H9 (cell line): ENCODE data around the gene MRPL28. TPM values are rescaled to one million over a fixed set of nuclear protein-coding genes. Genes with fewer than 3 reads are reported as not detected.
"Not testable (repeated sequence)": the region's sequence is repeated elsewhere in the genome, so short reads cannot be mapped to it uniquely, and the experiment has no call there.

Source experiments
- DNase-seq: peaks from one replicate; pipeline ENCODE4 v3.0.0-alpha.2; 2017
- H2AFZ ChIP-seq: one replicate; pipeline ENCODE4 v1.6.1; 2013; ENCODE audit warnings: mild to moderate bottlenecking, low read length, control low read depth, moderate library complexity
- H2AK5ac ChIP-seq: 2 replicates; pipeline ENCODE4 v1.6.1; 2013; ENCODE audit warnings: low read length, control low read depth, mixed read lengths; ENCODE audit not compliant: insufficient read length
- H2BK120ac ChIP-seq: one replicate; pipeline ENCODE4 v1.6.1; 2013; ENCODE audit warnings: low read depth, mild to moderate bottlenecking, low read length, control low read depth, inconsistent platforms; ENCODE audit not compliant: poor library complexity, severe bottlenecking
- H2BK12ac ChIP-seq: 2 replicates; pipeline ENCODE4 v1.6.1; 2013; ENCODE audit warnings: low read length, control low read depth, mixed read lengths, low read depth; ENCODE audit not compliant: insufficient read length
- H2BK15ac ChIP-seq: 2 replicates; pipeline ENCODE4 v1.6.1; 2013; ENCODE audit warnings: low read depth, low read length, control low read depth
- H2BK20ac ChIP-seq: one replicate; pipeline ENCODE4 v1.6.1; 2013; ENCODE audit warnings: low read depth, mild to moderate bottlenecking, low read length, control low read depth, inconsistent platforms; ENCODE audit not compliant: poor library complexity, severe bottlenecking
- H2BK5ac ChIP-seq: 2 replicates; pipeline ENCODE4 v1.6.1; 2013; ENCODE audit warnings: low read length, control low read depth, mixed read lengths; ENCODE audit not compliant: insufficient read length
- H3K14ac ChIP-seq: 2 replicates; pipeline ENCODE4 v1.6.1; 2013; ENCODE audit warnings: low read length, control low read depth; ENCODE audit not compliant: insufficient read depth
- H3K18ac ChIP-seq: 2 replicates; pipeline ENCODE4 v1.6.1; 2013; ENCODE audit warnings: low read depth, mild to moderate bottlenecking, mixed read lengths, low read length, control low read depth; ENCODE audit not compliant: insufficient read length
- H3K23ac ChIP-seq: 2 replicates; pipeline ENCODE4 v1.6.1; 2013; ENCODE audit warnings: low read length, control low read depth, mixed read lengths, low read depth; ENCODE audit not compliant: insufficient read length
- H3K23me2 ChIP-seq: 2 replicates; pipeline ENCODE4 v1.6.1; 2013; ENCODE audit warnings: low read depth, mild to moderate bottlenecking, mixed read lengths, low read length, control low read depth; ENCODE audit not compliant: insufficient read length, poor library complexity, severe bottlenecking
- H3K27ac ChIP-seq: 2 replicates; pipeline ENCODE4 v1.5.1; 2013; ENCODE audit warnings: low read length, control low read depth, mixed read lengths, low read depth; ENCODE audit not compliant: insufficient read length
- H3K27me3 ChIP-seq: 2 replicates; pipeline ENCODE4 v1.6.1; 2013; ENCODE audit warnings: low read length, control low read depth, inconsistent platforms; ENCODE audit not compliant: insufficient read depth
- H3K4ac ChIP-seq: 2 replicates; pipeline ENCODE4 v1.6.1; 2013; ENCODE audit warnings: low read depth, mild to moderate bottlenecking, control low read depth, inconsistent platforms, low read length, moderate library complexity
- H3K4me1 ChIP-seq: 2 replicates; pipeline ENCODE4 v1.6.1; 2013; ENCODE audit warnings: low read length, control low read depth, inconsistent platforms; ENCODE audit not compliant: insufficient read depth
- H3K4me2 ChIP-seq: 2 replicates; pipeline ENCODE4 v1.6.1; 2013; ENCODE audit warnings: low read length, control low read depth, mixed read lengths; ENCODE audit not compliant: insufficient read length, insufficient read depth
- H3K56ac ChIP-seq: 2 replicates; pipeline ENCODE4 v1.6.1; 2013; ENCODE audit warnings: low read depth, mild to moderate bottlenecking, mixed read lengths, low read length, control low read depth; ENCODE audit not compliant: insufficient read length
- H3K79me1 ChIP-seq: 2 replicates; pipeline ENCODE4 v1.6.1; 2013; ENCODE audit warnings: low read depth, mild to moderate bottlenecking, moderate library complexity, low read length, control low read depth, inconsistent platforms; ENCODE audit not compliant: insufficient read depth, poor library complexity, severe bottlenecking
- H3K79me2 ChIP-seq: 2 replicates; pipeline ENCODE4 v1.6.1; 2013; ENCODE audit warnings: low read length, control low read depth, inconsistent platforms; ENCODE audit not compliant: insufficient read depth
- H3K9ac ChIP-seq: 2 replicates; pipeline ENCODE4 v1.6.1; 2013; ENCODE audit warnings: low read length, control low read depth, mixed read lengths; ENCODE audit not compliant: insufficient read length; ENCODE audit errors: extremely low read depth
- H3K9me3 ChIP-seq: one replicate; pipeline ENCODE4 v1.6.1; 2013; ENCODE audit warnings: low read depth, low read length, inconsistent platforms; ENCODE audit not compliant: control insufficient read depth
- H3T11ph ChIP-seq: one replicate; pipeline ENCODE4 v1.6.1; 2013; ENCODE audit warnings: mild to moderate bottlenecking, low read length, control low read depth, inconsistent platforms
- H4K20me1 ChIP-seq: one replicate; pipeline ENCODE4 v1.6.1; 2013; ENCODE audit not compliant: control insufficient read depth, insufficient read length, insufficient read depth
- H4K5ac ChIP-seq: 2 replicates; pipeline ENCODE4 v1.6.1; 2013; ENCODE audit warnings: low read depth, mild to moderate bottlenecking, mixed read lengths, low read length, control low read depth; ENCODE audit not compliant: insufficient read length
- H4K8ac ChIP-seq: replicated peaks from 2 replicates; pipeline ENCODE4 v1.6.1; 2013; ENCODE audit warnings: low read length, control low read depth, mixed read lengths, low read depth; ENCODE audit not compliant: insufficient read length
- H4K91ac ChIP-seq: 2 replicates; pipeline ENCODE4 v1.6.1; 2013; ENCODE audit warnings: low read depth, mild to moderate bottlenecking, moderate library complexity, mixed read lengths, low read length, control low read depth; ENCODE audit not compliant: insufficient read length
- H3K27ac Mint-ChIP-seq, 3 experiments: 2 replicates in 2 of 3; 3 replicates in 1 of 3; pipeline ENCODE4 v1.8.0; 2020 to 2021; ENCODE audit warnings: mixed read lengths in 3 of 3, mild to moderate bottlenecking in 1 of 3, moderate library complexity in 1 of 3
- H3K27me3 Mint-ChIP-seq: 2 replicates; pipeline ENCODE4 v1.8.0; 2021; ENCODE audit warnings: low read depth, mild to moderate bottlenecking, moderate library complexity, mixed read lengths
- H3K36me3 Mint-ChIP-seq, 3 experiments: 2 replicates in 2 of 3; 3 replicates in 1 of 3; pipeline ENCODE4 v1.8.0; 2020 to 2021; ENCODE audit warnings: low read depth in 3 of 3, mixed read lengths in 3 of 3; ENCODE audit not compliant: insufficient read depth in 1 of 3
- H3K4me1 Mint-ChIP-seq, 2 experiments: 2 replicates each; pipeline ENCODE4 v1.8.0; 2020; ENCODE audit warnings: mixed read lengths in 2 of 2
- H3K4me3 Mint-ChIP-seq, 2 experiments: 2 replicates in 1 of 2; 3 replicates in 1 of 2; pipeline ENCODE4 v1.8.0; 2020 to 2021; ENCODE audit warnings: mild to moderate bottlenecking in 2 of 2, mixed read lengths in 2 of 2, moderate library complexity in 1 of 2
- H3K9me3 Mint-ChIP-seq, 2 experiments: 2 replicates in 1 of 2; 3 replicates in 1 of 2; pipeline ENCODE4 v1.8.0; 2020; ENCODE audit warnings: mild to moderate bottlenecking in 2 of 2, mixed read lengths in 2 of 2, moderate library complexity in 1 of 2
- WGBS: extraction: QIAGEN DNeasy Blood & Tissue Kit; methylation state at CpG from one replicate; pipeline ENCODE4 v1.1.7; 2013; ENCODE audit warnings: missing lambda C conversion rate, low lambda C conversion rate, mixed read lengths; ENCODE audit not compliant: insufficient read length; ENCODE audit errors: extremely low coverage; 5-methylcytosine and 5-hydroxymethylcytosine counted together
- long read RNA-seq: library from polyadenylated mRNA; unstranded; transcript quantifications from one replicate; pipeline ENCODE4 v2.0.0, GENCODE V29; 2020
- total RNA-seq: library from RNA; stranded (reverse); gene quantifications from 2 replicates; pipeline ENCODE4 v1.2.1, GENCODE V29; 2021
- TF ChIP-seq, protein P1 (sequence below): fragments of 200-600 bp; sonication (generic); conservative IDR thresholded peaks from 3 replicates; pipeline ENCODE4 v1.8.0; 2021; ENCODE audit warnings: antibody characterized with exemption, mild to moderate bottlenecking

MRPL28 gene
- 154 TPM in 2 replicates for total RNA-seq
- long read RNA-seq, transcript MRPL28-204 (6 exons, 800 nt): minor isoform, 9 of 446 reads
- long read RNA-seq, transcript MRPL28-202 (6 exons, 865 nt): minor isoform, 29 of 446 reads
- long read RNA-seq, transcript MRPL28-208 (4 exons, 1,467 nt): minor isoform, 9 of 446 reads
- long read RNA-seq, transcript MRPL28-201 (6 exons, 1,098 nt): major isoform, 163 of 446 reads
- long read RNA-seq, partial matches to known transcripts: 129 of 446 reads
- long read RNA-seq, other reads (novel, unspliced or antisense): 103 of 446 reads

DNA sequence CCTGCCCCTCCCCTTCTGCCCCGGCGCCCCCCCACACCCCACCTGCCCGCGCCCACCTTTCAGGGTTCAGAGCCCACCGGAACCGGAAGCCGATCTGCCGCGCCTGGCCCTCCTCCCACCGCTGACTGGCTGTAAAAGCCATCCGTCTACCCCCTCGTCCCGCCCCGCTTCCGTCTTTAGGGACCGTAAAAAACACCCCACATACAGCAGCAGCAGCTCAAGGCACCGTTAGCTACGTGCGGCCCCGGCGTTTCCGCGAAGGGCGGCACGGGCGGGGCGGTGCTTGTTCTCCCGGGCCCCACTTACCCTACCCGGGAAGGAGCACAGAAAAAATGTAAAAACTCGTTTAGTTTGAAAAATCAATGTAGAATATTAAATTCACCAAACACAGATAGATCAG is at the start of gene MRPL28:
MRPL28 (minus strand) TSS at position 96 of the 400 bp plus-strand sequence. CDS start 320 bp downstream, outside the sequence.
- H3K9ac ChIP-seq: no peak within 1 kb of the TSS

DNA sequence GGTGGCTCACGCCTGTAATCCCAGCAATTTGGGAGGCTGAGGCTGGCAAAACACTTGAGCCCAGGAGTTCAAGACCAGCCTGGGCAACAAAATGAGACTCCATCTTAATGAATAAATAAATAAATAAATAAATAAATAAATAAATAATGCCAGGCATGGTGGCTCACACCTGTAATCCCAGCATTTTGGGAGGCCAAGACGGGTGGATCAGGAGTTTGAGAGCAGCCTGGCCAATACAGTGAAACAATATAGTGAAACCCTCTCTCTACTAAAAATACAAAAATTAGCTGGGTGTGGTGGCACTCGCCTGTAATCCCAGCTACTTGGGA is 44.8 kb upstream of the MRPL28 start:
- not testable (repeated sequence) for H3T11ph ChIP-seq, H2BK20ac ChIP-seq, H3K14ac ChIP-seq, H3K23ac ChIP-seq, H3K4ac ChIP-seq, H3K4me2 ChIP-seq, H3K56ac ChIP-seq, H4K5ac ChIP-seq, H2BK15ac ChIP-seq, H4K20me1 ChIP-seq, H3K23me2 ChIP-seq, H2BK5ac ChIP-seq, H3K4me1 ChIP-seq, H3K9me3 Mint-ChIP-seq, H3K27ac Mint-ChIP-seq, H2BK120ac ChIP-seq, H3K27me3 ChIP-seq, H3K79me1 ChIP-seq, H3K79me2 ChIP-seq, H4K91ac ChIP-seq, H3K27ac ChIP-seq, H3K4me3 Mint-ChIP-seq, H3K4me1 Mint-ChIP-seq, H3K9me3 ChIP-seq, H3K27me3 Mint-ChIP-seq, H4K8ac ChIP-seq, H3K36me3 Mint-ChIP-seq, H3K18ac ChIP-seq, H2AFZ ChIP-seq, H2BK12ac ChIP-seq, DNase-seq, H2AK5ac ChIP-seq, H3K9ac ChIP-seq
- no CpG with 5 or more reads among the region's 3 CpGs for WGBS

More for the DNA sequence above, at the start of gene MRPL28:
- no peak within 1 kb of the TSS; the same call in 1 of the 2 replicates for H3K14ac ChIP-seq
- no peak within 1 kb of the TSS for H3K23ac ChIP-seq
- no peaks in the 10 kb centered on the region for H3K27me3 ChIP-seq
- no peak within 1 kb of the TSS for H3K18ac ChIP-seq
- H3K9me3 Mint-ChIP-seq: no peaks in the 10 kb centered on the region
- H2AFZ ChIP-seq: no peak within 1 kb of the TSS
- H3K79me1 ChIP-seq: no peaks in the 10 kb centered on the region
- H2BK120ac ChIP-seq: no peak within 1 kb of the TSS
- no peak within 1 kb of the TSS for H3K4ac ChIP-seq
- no peak within 1 kb of the TSS for H2BK15ac ChIP-seq
- peak within 1 kb of the TSS; percentile 20 for H3K4me2 ChIP-seq
- peak within 1 kb of the TSS; percentile 76 to 87 for H3K4me3 Mint-ChIP-seq
- no peaks in the 10 kb centered on the region for H3K23me2 ChIP-seq
- H3K9me3 ChIP-seq: no peaks in the 10 kb centered on the region
- no peaks in the 10 kb centered on the region; the same call in 1 of the 2 replicates for H3K27me3 Mint-ChIP-seq
- H2BK5ac ChIP-seq: no peak within 1 kb of the TSS
- H3K4me1 ChIP-seq: no peaks in the 10 kb centered on the region
- H4K8ac ChIP-seq: no peak within 1 kb of the TSS
- no peaks in the 10 kb centered on the region for H3K79me2 ChIP-seq
- no peak within 1 kb of the TSS for H4K5ac ChIP-seq
- H2BK20ac ChIP-seq: no peak within 1 kb of the TSS
- peaks cover 7 to 60% (median 44%) of the 10 kb centered on the region in 3 experiments for H3K36me3 Mint-ChIP-seq
- peak within 1 kb of the TSS; percentile 44 to 86 (median 52); a peak in 4 of 7 replicates for H3K27ac Mint-ChIP-seq
- H3T11ph ChIP-seq: no peak within 1 kb of the TSS
- H4K20me1 ChIP-seq: no peaks in the 10 kb centered on the region
- H3K56ac ChIP-seq: no peak within 1 kb of the TSS
- H3K27ac ChIP-seq: no peak within 1 kb of the TSS
- H3K4me1 Mint-ChIP-seq: peaks cover 9 to 13% of the 10 kb centered on the region in 2 experiments
- TF ChIP-seq, protein P1, sequence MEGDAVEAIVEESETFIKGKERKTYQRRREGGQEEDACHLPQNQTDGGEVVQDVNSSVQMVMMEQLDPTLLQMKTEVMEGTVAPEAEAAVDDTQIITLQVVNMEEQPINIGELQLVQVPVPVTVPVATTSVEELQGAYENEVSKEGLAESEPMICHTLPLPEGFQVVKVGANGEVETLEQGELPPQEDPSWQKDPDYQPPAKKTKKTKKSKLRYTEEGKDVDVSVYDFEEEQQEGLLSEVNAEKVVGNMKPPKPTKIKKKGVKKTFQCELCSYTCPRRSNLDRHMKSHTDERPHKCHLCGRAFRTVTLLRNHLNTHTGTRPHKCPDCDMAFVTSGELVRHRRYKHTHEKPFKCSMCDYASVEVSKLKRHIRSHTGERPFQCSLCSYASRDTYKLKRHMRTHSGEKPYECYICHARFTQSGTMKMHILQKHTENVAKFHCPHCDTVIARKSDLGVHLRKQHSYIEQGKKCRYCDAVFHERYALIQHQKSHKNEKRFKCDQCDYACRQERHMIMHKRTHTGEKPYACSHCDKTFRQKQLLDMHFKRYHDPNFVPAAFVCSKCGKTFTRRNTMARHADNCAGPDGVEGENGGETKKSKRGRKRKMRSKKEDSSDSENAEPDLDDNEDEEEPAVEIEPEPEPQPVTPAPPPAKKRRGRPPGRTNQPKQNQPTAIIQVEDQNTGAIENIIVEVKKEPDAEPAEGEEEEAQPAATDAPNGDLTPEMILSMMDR: no peak
- H2AK5ac ChIP-seq: no peak within 1 kb of the TSS
- no CpG with 5 or more reads among the region's 30 CpGs for WGBS
- no peak within 1 kb of the TSS for H2BK12ac ChIP-seq
- peak; percentile 94 for DNase-seq
- H4K91ac ChIP-seq: no peak within 1 kb of the TSS
